Activated B cell treated with CpG ODN at 0.5 μM for 24 hours (primary cell): ENCODE results near the gene NUP214. TPM values are rescaled to one million over a fixed set of nuclear protein-coding genes. Genes with fewer than 3 reads are reported as not detected.
"Not testable (repeated sequence)": the region's sequence is repeated elsewhere in the genome, so short reads cannot be mapped to it uniquely, and the experiment has no call there.

ENCODE experiments used
- ATAC-seq: fragments of 200-7000 bp; cut with Tn5 transposase; one replicate; pipeline ENCODE4 v1.10.0; 2021; ENCODE audit warnings: low read depth, mild to moderate bottlenecking, moderate library complexity
- CTCF ChIA-PET: fragments of 350-600 bp; sonication (Branson Sonifier 250); formaldehyde crosslinking; loops from one replicate; lab custom pipeline; 2021; ENCODE audit warnings: antibody characterized with exemption; lab: Charles Lee
- POLR2A ChIA-PET: fragments of 350-600 bp; sonication (Branson Sonifier 250); formaldehyde crosslinking; loops from one replicate; lab custom pipeline; 2021; ENCODE audit warnings: antibody characterized with exemption; lab: Charles Lee
- DNase-seq: peaks from one replicate; pipeline ENCODE4 v3.0.0; 2022
- H3K27ac Mint-ChIP-seq: one replicate; pipeline ENCODE4 v1.8.0; 2020; ENCODE audit warnings: mixed read lengths
- H3K27me3 Mint-ChIP-seq: one replicate; pipeline ENCODE4 v1.8.0; 2021; ENCODE audit warnings: mixed read lengths
- H3K36me3 Mint-ChIP-seq: one replicate; pipeline ENCODE4 v1.8.0; 2021; ENCODE audit warnings: low read depth, mixed read lengths
- H3K4me1 Mint-ChIP-seq: one replicate; pipeline ENCODE4 v1.8.0; 2021; ENCODE audit warnings: mixed read lengths
- H3K4me3 Mint-ChIP-seq: one replicate; pipeline ENCODE4 v1.8.0; 2020; ENCODE audit warnings: mild to moderate bottlenecking, mixed read lengths
- H3K9me3 Mint-ChIP-seq: one replicate; pipeline ENCODE4 v1.8.0; 2020; ENCODE audit warnings: mixed read lengths
- intact Hi-C: fragments of 100-400 bp; cut with micrococcal nuclease; formaldehyde crosslinking; loops from one replicate; pipeline ENCODE4 v1.15.1; 2024
- total RNA-seq: library from RNA; stranded (reverse); gene quantifications from 2 replicates; pipeline ENCODE4 v1.2.3, GENCODE V29; 2022
- TF ChIP-seq, protein P1 (sequence below): fragments of 200-600 bp; IDR thresholded peaks from one replicate; pipeline ENCODE4 v1.8.0; 2022; ENCODE audit warnings: antibody characterized with exemption, mild to moderate bottlenecking

The NUP214 gene
- total RNA-seq, 1 donor from 2014 or later = 90.9 TPM

DNA sequence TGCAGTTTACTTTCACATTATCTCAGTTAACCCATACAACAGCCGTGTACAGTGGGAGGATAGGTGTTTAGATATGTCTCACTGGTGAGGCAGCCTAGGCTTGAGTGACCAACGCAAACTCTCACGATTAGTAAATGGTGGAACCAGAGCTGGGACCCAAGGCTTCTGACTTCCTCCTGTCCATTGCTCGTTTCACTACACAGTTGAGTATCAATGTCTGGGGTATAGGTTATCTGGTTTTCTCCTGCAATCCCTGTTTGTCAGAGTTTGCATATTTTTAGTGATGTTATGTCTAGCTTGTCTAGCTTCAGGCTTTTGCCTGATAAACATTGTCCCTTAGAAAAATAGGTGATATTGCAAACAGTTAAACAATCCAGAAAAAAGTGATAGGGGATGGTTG is 62.6 kb downstream of the NUP214 start:
- ChIA-PET CTCF (interaction anchor here (1.3 kb wide), 1 partner anchor 10 kb away, joined by 4 read pairs; no protein-coding TSS in a partner anchor), POLR2A (no interaction called here)
- no peak overlapping the region for H3K27ac Mint-ChIP-seq
- H3K36me3 Mint-ChIP-seq = peaks cover 74% of the 10 kb centered on the region
- H3K4me3 Mint-ChIP-seq = no peak overlapping the region
- DNase-seq = no peak
- H3K27me3 Mint-ChIP-seq = no peaks in the 10 kb centered on the region
- intact Hi-C loops = no loop called here
- H3K4me1 Mint-ChIP-seq = no peaks in the 10 kb centered on the region
- H3K9me3 Mint-ChIP-seq = no peaks in the 10 kb centered on the region
- TF ChIP-seq, protein P1, sequence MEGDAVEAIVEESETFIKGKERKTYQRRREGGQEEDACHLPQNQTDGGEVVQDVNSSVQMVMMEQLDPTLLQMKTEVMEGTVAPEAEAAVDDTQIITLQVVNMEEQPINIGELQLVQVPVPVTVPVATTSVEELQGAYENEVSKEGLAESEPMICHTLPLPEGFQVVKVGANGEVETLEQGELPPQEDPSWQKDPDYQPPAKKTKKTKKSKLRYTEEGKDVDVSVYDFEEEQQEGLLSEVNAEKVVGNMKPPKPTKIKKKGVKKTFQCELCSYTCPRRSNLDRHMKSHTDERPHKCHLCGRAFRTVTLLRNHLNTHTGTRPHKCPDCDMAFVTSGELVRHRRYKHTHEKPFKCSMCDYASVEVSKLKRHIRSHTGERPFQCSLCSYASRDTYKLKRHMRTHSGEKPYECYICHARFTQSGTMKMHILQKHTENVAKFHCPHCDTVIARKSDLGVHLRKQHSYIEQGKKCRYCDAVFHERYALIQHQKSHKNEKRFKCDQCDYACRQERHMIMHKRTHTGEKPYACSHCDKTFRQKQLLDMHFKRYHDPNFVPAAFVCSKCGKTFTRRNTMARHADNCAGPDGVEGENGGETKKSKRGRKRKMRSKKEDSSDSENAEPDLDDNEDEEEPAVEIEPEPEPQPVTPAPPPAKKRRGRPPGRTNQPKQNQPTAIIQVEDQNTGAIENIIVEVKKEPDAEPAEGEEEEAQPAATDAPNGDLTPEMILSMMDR = no peak
- ATAC-seq = no peak

- Mint-ChIP-seq H3K4me1 (no peaks in the 10 kb centered on the region), H3K9me3 (no peaks in the 10 kb centered on the region), H3K27me3 (no peaks in the 10 kb centered on the region), H3K27ac (no peak overlapping the region), H3K36me3 (peaks cover 74% of the 10 kb centered on the region), H3K4me3 (no peak overlapping the region)
- intact Hi-C loops = no loop called here
- ATAC-seq = no peak
- TF ChIP-seq, protein P1 = no peak
- CTCF ChIA-PET = interaction anchor here (1.3 kb wide), 1 partner anchor 11 kb away, joined by 4 read pairs; no protein-coding TSS in a partner anchor
- POLR2A ChIA-PET = interaction anchor here (1.2 kb wide), 1 partner anchor 59 kb away, joined by 4 read pairs; no protein-coding TSS in a partner anchor
- no peak for DNase-seq
Observed at GRCh38 chr9:131188976-131189375, 63.6 kb downstream of the NUP214 start.

DNA sequence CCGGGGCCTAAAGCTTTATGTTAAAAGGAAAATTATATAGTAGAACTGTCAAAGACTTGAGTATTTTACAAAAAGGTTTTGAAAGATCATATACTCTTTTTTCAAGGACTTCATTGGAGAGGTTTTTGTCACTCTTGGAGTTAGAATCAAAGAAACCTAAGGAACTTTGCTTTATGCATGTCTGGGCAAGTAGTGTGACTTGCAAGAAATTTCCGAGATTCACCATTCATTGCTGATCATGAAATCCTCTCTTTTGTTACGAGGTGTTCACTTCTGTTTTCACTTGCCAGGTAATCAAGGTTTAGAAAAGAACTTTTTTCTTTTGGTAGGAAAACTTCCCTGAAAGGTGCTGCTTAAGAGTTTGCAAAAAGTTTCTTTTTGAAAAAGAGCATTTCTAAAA is 64.8 kb downstream of the NUP214 start:
- CTCF ChIA-PET = no interaction called here
- TF ChIP-seq, protein P1 = no peak
- Mint-ChIP-seq H3K4me3 (no peak overlapping the region), H3K27me3 (no peaks in the 10 kb centered on the region), H3K9me3 (no peaks in the 10 kb centered on the region), H3K27ac (no peak overlapping the region), H3K36me3 (peaks cover 72% of the 10 kb centered on the region), H3K4me1 (no peaks in the 10 kb centered on the region)
- no peak for ATAC-seq
- intact Hi-C loops = no loop called here
- DNase-seq = no peak
- POLR2A ChIA-PET = no interaction called here

GRCh38 chr9:131191032-131191431 is 65.6 kb downstream of the NUP214 start:
- H3K27me3 Mint-ChIP-seq, DNase-seq, intact Hi-C loops, H3K27ac Mint-ChIP-seq, H3K4me3 Mint-ChIP-seq, H3K9me3 Mint-ChIP-seq, CTCF ChIA-PET, H3K4me1 Mint-ChIP-seq, POLR2A ChIA-PET, ATAC-seq: not testable (repeated sequence)
- H3K36me3 Mint-ChIP-seq = peaks cover 70% of the 10 kb centered on the region

- Mint-ChIP-seq H3K4me1 (no peaks in the 10 kb centered on the region), H3K36me3 (peaks cover 69% of the 10 kb centered on the region), H3K4me3 (no peak overlapping the region), H3K27ac (no peak overlapping the region), H3K9me3 (no peaks in the 10 kb centered on the region), H3K27me3 (no peaks in the 10 kb centered on the region)
- ChIA-PET POLR2A (interaction anchor here (0.7 kb wide), 1 partner anchor 12 kb away, joined by 5 read pairs; no protein-coding TSS in a partner anchor), CTCF (interaction anchor here (1.1 kb wide), 1 partner anchor 144 kb away, joined by 5 read pairs; no protein-coding TSS in a partner anchor)
- intact Hi-C loops = no loop called here
- TF ChIP-seq, protein P1 = no peak
- no peak for ATAC-seq
- no peak for DNase-seq
Observed at GRCh38 chr9:131191857-131192256, 66.5 kb downstream of the NUP214 start.

DNA sequence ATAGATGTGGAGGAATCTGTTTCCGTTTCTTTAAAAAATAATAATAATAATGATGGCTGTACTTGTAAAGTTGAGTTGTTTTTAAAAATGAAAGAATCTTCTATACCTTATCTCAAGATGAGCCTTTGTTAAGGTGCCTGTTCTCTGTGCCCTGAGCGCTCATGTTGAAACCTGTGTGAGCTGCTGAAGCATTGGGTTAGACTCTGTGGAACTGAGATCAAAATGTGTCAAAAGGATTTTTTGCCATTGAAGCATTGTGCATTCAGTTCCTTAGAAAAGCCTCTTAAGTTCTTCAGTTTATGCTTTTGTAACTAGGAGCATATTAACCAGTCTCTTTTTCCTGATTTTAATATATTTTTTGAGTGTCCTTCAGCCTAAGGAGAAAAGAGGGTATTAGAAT is 67.7 kb downstream of the NUP214 start:
- POLR2A ChIA-PET = no interaction called here
- H3K27me3 Mint-ChIP-seq = no peaks in the 10 kb centered on the region

More for the DNA sequence above, 67.7 kb downstream of the NUP214 start:
- H3K4me3 Mint-ChIP-seq = no peak overlapping the region
- no peaks in the 10 kb centered on the region for H3K9me3 Mint-ChIP-seq
- no peak for ATAC-seq
- intact Hi-C loops = no loop called here
- TF ChIP-seq, protein P1 = no peak
- H3K27ac Mint-ChIP-seq = no peak overlapping the region
- no peak for DNase-seq
- no peaks in the 10 kb centered on the region for H3K4me1 Mint-ChIP-seq
- peaks cover 70% of the 10 kb centered on the region for H3K36me3 Mint-ChIP-seq
- CTCF ChIA-PET = no interaction called here
